HEK293T (cell line): ENCODE measurements around the gene HS3ST4.

Source experiments
- ARNT ChIP-seq: fragments of 450-650 bp; IDR thresholded peaks from 2 replicates; pipeline ENCODE4 v1.6.1; 2017; ENCODE audit warnings: mild to moderate bottlenecking
- BHLHE40 ChIP-seq: fragments of 450-650 bp; IDR thresholded peaks from 2 replicates; pipeline ENCODE4 v1.6.1; 2016; ENCODE audit warnings: mild to moderate bottlenecking, moderate library complexity, borderline replicate concordance
- ELF4 ChIP-seq: fragments of 450-650 bp; IDR thresholded peaks from 2 replicates; pipeline ENCODE4 v1.6.1; 2017; ENCODE audit warnings: antibody characterized with exemption
- FOXA1 ChIP-seq: fragments of 450-650 bp; IDR thresholded peaks from 2 replicates; pipeline ENCODE4 v1.6.1; 2016; ENCODE audit warnings: mild to moderate bottlenecking
- FOXK2 ChIP-seq: fragments of 450-650 bp; IDR thresholded peaks from 2 replicates; pipeline ENCODE4 v1.6.1; 2016; ENCODE audit warnings: mild to moderate bottlenecking
- FOXM1 ChIP-seq: fragments of 450-650 bp; IDR thresholded peaks from 2 replicates; pipeline ENCODE4 v1.6.1; 2017; ENCODE audit warnings: mild to moderate bottlenecking, borderline replicate concordance
- HDGF ChIP-seq: fragments of 450-650 bp; IDR thresholded peaks from 2 replicates; pipeline ENCODE4 v1.6.1; 2017; ENCODE audit warnings: antibody characterized with exemption, borderline replicate concordance
- L3MBTL2 ChIP-seq: fragments of 450-650 bp; conservative IDR thresholded peaks from 2 replicates; pipeline ENCODE4 v1.6.1; 2016; ENCODE audit warnings: mild to moderate bottlenecking
- LEF1 ChIP-seq: fragments of 450-650 bp; IDR thresholded peaks from 2 replicates; pipeline ENCODE4 v1.6.1; 2017; ENCODE audit warnings: mild to moderate bottlenecking, borderline replicate concordance
- NFRKB ChIP-seq: fragments of 450-650 bp; IDR thresholded peaks from 2 replicates; pipeline ENCODE4 v1.6.1; 2016; ENCODE audit warnings: mild to moderate bottlenecking, moderate library complexity
- SP1 ChIP-seq: fragments of 450-650 bp; IDR thresholded peaks from 2 replicates; pipeline ENCODE4 v1.6.1; 2017
- SUZ12 ChIP-seq: fragments of 450-650 bp; IDR thresholded peaks from 2 replicates; pipeline ENCODE4 v1.6.1; 2016; ENCODE audit warnings: mild to moderate bottlenecking
- TARDBP ChIP-seq: fragments of 450-650 bp; IDR thresholded peaks from 2 replicates; pipeline ENCODE4 v1.6.1; 2016
- TF ChIP-seq, protein P1 (sequence below): fragments of 450-650 bp; IDR thresholded peaks from 2 replicates; pipeline ENCODE4 v1.6.1; 2016

DNA sequence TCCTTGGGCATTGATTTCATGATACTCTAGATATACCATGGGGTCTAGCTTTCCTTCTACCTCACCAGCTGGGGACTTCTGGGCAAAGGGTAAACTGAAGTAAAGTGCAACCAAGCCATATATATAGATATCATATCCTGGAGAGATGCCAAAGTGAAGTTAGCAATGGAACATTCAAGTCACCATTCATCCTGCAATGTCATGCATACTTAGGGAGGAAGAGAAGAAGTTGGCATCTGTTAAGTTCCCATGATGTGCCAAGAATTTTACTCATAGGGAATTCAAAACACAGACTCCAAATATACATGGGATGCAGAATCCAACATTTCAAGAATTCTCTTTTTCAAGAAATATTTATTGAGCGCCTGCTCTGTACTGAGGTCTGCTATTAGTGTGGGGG is 399.8 kb downstream of the HS3ST4 start:
- TF ChIP-seq FOXM1, result no peak
- no peak for TF ChIP-seq FOXA1
- TF ChIP-seq SUZ12, result no peak
- TF ChIP-seq LEF1, result no peak
- TF ChIP-seq ELF4, result no peak
- TF ChIP-seq FOXK2, result no peak
- TF ChIP-seq HDGF, result no peak
- TF ChIP-seq ARNT, result no peak
- TF ChIP-seq TARDBP, result no peak
- TF ChIP-seq, protein P1, sequence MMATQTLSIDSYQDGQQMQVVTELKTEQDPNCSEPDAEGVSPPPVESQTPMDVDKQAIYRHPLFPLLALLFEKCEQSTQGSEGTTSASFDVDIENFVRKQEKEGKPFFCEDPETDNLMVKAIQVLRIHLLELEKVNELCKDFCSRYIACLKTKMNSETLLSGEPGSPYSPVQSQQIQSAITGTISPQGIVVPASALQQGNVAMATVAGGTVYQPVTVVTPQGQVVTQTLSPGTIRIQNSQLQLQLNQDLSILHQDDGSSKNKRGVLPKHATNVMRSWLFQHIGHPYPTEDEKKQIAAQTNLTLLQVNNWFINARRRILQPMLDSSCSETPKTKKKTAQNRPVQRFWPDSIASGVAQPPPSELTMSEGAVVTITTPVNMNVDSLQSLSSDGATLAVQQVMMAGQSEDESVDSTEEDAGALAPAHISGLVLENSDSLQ, result no peak
- TF ChIP-seq BHLHE40, result no peak
- no peak for TF ChIP-seq SP1
- no peak for TF ChIP-seq L3MBTL2
- TF ChIP-seq NFRKB, result no peak
